ENCODE measurements around the gene MRPL17. TPM values are rescaled to one million over a fixed set of nuclear protein-coding genes. Genes with fewer than 3 reads are reported as not detected.

The MRPL17 gene
- total RNA-seq, 1 donor, result 29.7 TPM

GRCh38 chr11:6674219-6674597 lies 8.9 kb downstream of the MRPL17 start:
- TF ChIP-seq CTCF (IDR thresholded peaks at IDR 0.05; ENCODE audit: extremely low read depth, low read depth, low read length), result no peak
- Histone ChIP-seq H3K27ac (ENCODE audit: low read depth, low read length) (no peak overlapping the region), H3K4me1 (ENCODE audit: insufficient read depth, low read length) (no peaks in the 10 kb centered on the region)

GRCh38 chr11:6673523-6674218 lies 9.5 kb downstream of the MRPL17 start:
- TF ChIP-seq CTCF (IDR thresholded peaks at IDR 0.05; ENCODE audit: extremely low read depth, low read depth, low read length), result no peak
- Histone ChIP-seq H3K36me3 (ENCODE audit: insufficient read depth, low read length) (no peaks in the 10 kb centered on the region), H3K9me3 (ENCODE audit: low read depth, low read length) (no peaks in the 10 kb centered on the region), H3K4me3 (ENCODE audit: insufficient read depth, low read length) (no peak overlapping the region), H3K27ac (ENCODE audit: low read depth, low read length) (no peak overlapping the region), H3K27me3 (ENCODE audit: insufficient read depth, low read length) (no peaks in the 10 kb centered on the region), H3K79me2 (ENCODE audit: insufficient read depth, low read length) (no peaks in the 10 kb centered on the region), H2AFZ (ENCODE audit: low read length) (no peak overlapping the region), H3K4me2 (ENCODE audit: insufficient read depth, low read length) (no peak overlapping the region), H3K4me1 (ENCODE audit: insufficient read depth, low read length) (no peaks in the 10 kb centered on the region), H4K20me1 (ENCODE audit: insufficient read depth, low read length) (no peaks in the 10 kb centered on the region)
- DNase-seq (ENCODE audit: insufficient read length, low spot score, missing footprints), result no peak

More at GRCh38 chr11:6674219-6674597, 8.9 kb downstream of the MRPL17 start:
- no peak overlapping the region for H2AFZ ChIP-seq (ENCODE audit: low read length)
- H3K4me2 ChIP-seq (ENCODE audit: insufficient read depth, low read length), result no peak overlapping the region
- H3K4me3 ChIP-seq (ENCODE audit: insufficient read depth, low read length), result no peak overlapping the region
- DNase-seq (ENCODE audit: insufficient read length, low spot score, missing footprints), result no peak
- H3K9me3 ChIP-seq (ENCODE audit: low read depth, low read length), result no peaks in the 10 kb centered on the region
- no peaks in the 10 kb centered on the region for H3K27me3 ChIP-seq (ENCODE audit: insufficient read depth, low read length)
- H4K20me1 ChIP-seq (ENCODE audit: insufficient read depth, low read length), result no peaks in the 10 kb centered on the region
- no peaks in the 10 kb centered on the region for H3K79me2 ChIP-seq (ENCODE audit: insufficient read depth, low read length)
- H3K36me3 ChIP-seq (ENCODE audit: insufficient read depth, low read length), result no peaks in the 10 kb centered on the region

- DNase-seq (ENCODE audit: insufficient read length, low spot score, missing footprints), result no peak
- Histone ChIP-seq H3K79me2 (ENCODE audit: insufficient read depth, low read length) (no peaks in the 10 kb centered on the region), H2AFZ (ENCODE audit: low read length) (no peak overlapping the region), H3K27ac (ENCODE audit: low read depth, low read length) (no peak overlapping the region), H3K9me3 (ENCODE audit: low read depth, low read length) (no peaks in the 10 kb centered on the region), H4K20me1 (ENCODE audit: insufficient read depth, low read length) (no peaks in the 10 kb centered on the region), H3K4me2 (ENCODE audit: insufficient read depth, low read length) (no peak overlapping the region), H3K27me3 (ENCODE audit: insufficient read depth, low read length) (no peaks in the 10 kb centered on the region), H3K4me3 (ENCODE audit: insufficient read depth, low read length) (no peak overlapping the region), H3K36me3 (ENCODE audit: insufficient read depth, low read length) (no peaks in the 10 kb centered on the region), H3K4me1 (ENCODE audit: insufficient read depth, low read length) (no peaks in the 10 kb centered on the region)
- no peak for TF ChIP-seq CTCF (IDR thresholded peaks at IDR 0.05; ENCODE audit: extremely low read depth, low read depth, low read length)
Observed at GRCh38 chr11:6671991-6672390, 11.1 kb downstream of the MRPL17 start.

- H3K4me2 ChIP-seq (ENCODE audit: insufficient read depth, low read length), result no peak overlapping the region
- no peaks in the 10 kb centered on the region for H3K9me3 ChIP-seq (ENCODE audit: low read depth, low read length)
- H3K4me3 ChIP-seq (ENCODE audit: insufficient read depth, low read length), result no peak overlapping the region
Observed at GRCh38 chr11:6670202-6670830, 12.8 kb downstream of the MRPL17 start.

More at GRCh38 chr11:6670202-6670830, 12.8 kb downstream of the MRPL17 start:
- H3K27ac ChIP-seq (ENCODE audit: low read depth, low read length), result no peak overlapping the region
- H4K20me1 ChIP-seq (ENCODE audit: insufficient read depth, low read length), result no peaks in the 10 kb centered on the region
- no peaks in the 10 kb centered on the region for H3K36me3 ChIP-seq (ENCODE audit: insufficient read depth, low read length)
- H2AFZ ChIP-seq (ENCODE audit: low read length), result no peak overlapping the region
- H3K27me3 ChIP-seq (ENCODE audit: insufficient read depth, low read length), result no peaks in the 10 kb centered on the region
- TF ChIP-seq CTCF (IDR thresholded peaks at IDR 0.05; ENCODE audit: extremely low read depth, low read depth, low read length), result no peak
- DNase-seq (ENCODE audit: insufficient read length, low spot score, missing footprints), result no peak
- H3K79me2 ChIP-seq (ENCODE audit: insufficient read depth, low read length), result no peaks in the 10 kb centered on the region
- H3K4me1 ChIP-seq (ENCODE audit: insufficient read depth, low read length), result no peaks in the 10 kb centered on the region
